Activated CD4-positive, alpha-beta T cell treated with anti-CD3 and anti-CD28 coated beads for 36 hours (primary cell): ENCODE measurements around the gene KLHDC7A. TPM values are rescaled to one million over a fixed set of nuclear protein-coding genes. Genes with fewer than 3 reads are reported as not detected.

Experiments used
- ATAC-seq: fragments of 200-7000 bp; cut with Tn5 transposase; one replicate; pipeline ENCODE4 v1.10.0; 2021; ENCODE audit warnings: mild to moderate bottlenecking, moderate library complexity
- CTCF ChIA-PET: fragments of 350-600 bp; sonication (Branson Sonifier 250); formaldehyde crosslinking; loops from one replicate; lab custom pipeline; 2021; ENCODE audit warnings: antibody characterized with exemption; lab: Charles Lee
- POLR2A ChIA-PET: fragments of 350-600 bp; sonication (Branson Sonifier 250); formaldehyde crosslinking; loops from one replicate; lab custom pipeline; 2021; ENCODE audit warnings: antibody characterized with exemption, inconsistent platforms; lab: Charles Lee
- DNase-seq: peaks from one replicate; pipeline ENCODE4 v3.0.0-alpha.2; 2020
- H3K27ac Mint-ChIP-seq: one replicate; pipeline ENCODE4 v1.8.0; 2021; ENCODE audit warnings: mixed read lengths
- H3K27me3 Mint-ChIP-seq: one replicate; pipeline ENCODE4 v1.8.0; 2021; ENCODE audit warnings: mixed read lengths
- H3K36me3 Mint-ChIP-seq: one replicate; pipeline ENCODE4 v1.8.0; 2021; ENCODE audit warnings: low read depth, mixed read lengths
- H3K4me1 Mint-ChIP-seq: one replicate; pipeline ENCODE4 v1.8.0; 2021; ENCODE audit warnings: mixed read lengths
- H3K4me3 Mint-ChIP-seq: one replicate; pipeline ENCODE4 v1.8.0; 2021; ENCODE audit warnings: mild to moderate bottlenecking, moderate library complexity, mixed read lengths
- H3K9me3 Mint-ChIP-seq: one replicate; pipeline ENCODE4 v1.8.0; 2021; ENCODE audit warnings: low read depth, mixed read lengths
- intact Hi-C, 2 experiments: fragments of 100-400 bp; cut with DNase I in 1 of 2; cut with micrococcal nuclease in 1 of 2; formaldehyde crosslinking; loops; one replicate each; pipeline versions ENCODE4 v1.14.2 to v1.15.1; 2022 to 2024; cut with DNase I, micrococcal nuclease
- total RNA-seq, 2 experiments: library from RNA; stranded (reverse); gene quantifications; one replicate each; pipeline ENCODE4 v1.2.3, GENCODE V29; 2021

Gene KLHDC7A
- total RNA-seq, 2 experiments from 2014 or later, result not detected

GRCh38 chr1:18494304-18494703 lies 13.6 kb downstream of the KLHDC7A start:
- Mint-ChIP-seq H3K9me3 (peaks cover 4% of the 10 kb centered on the region), H3K27me3 (peaks cover 22% of the 10 kb centered on the region), H3K27ac (no peak overlapping the region), H3K4me1 (no peaks in the 10 kb centered on the region), H3K36me3 (no peaks in the 10 kb centered on the region), H3K4me3 (no peak overlapping the region)
- DNase-seq (no peak), ATAC-seq (no peak)
- CTCF ChIA-PET, result no interaction called here
- POLR2A ChIA-PET, result no interaction called here
- intact Hi-C loops, result no loop called here

- Mint-ChIP-seq H3K4me1 (no peaks in the 10 kb centered on the region), H3K9me3 (no peaks in the 10 kb centered on the region), H3K27me3 (peaks cover 23% of the 10 kb centered on the region), H3K36me3 (no peaks in the 10 kb centered on the region), H3K4me3 (no peak overlapping the region), H3K27ac (no peak overlapping the region)
- ATAC-seq, result no peak
- ChIA-PET CTCF (no interaction called here), POLR2A (no interaction called here)
- intact Hi-C loops, result no loop called here
- no peak for DNase-seq
These were observed 14.9 kb downstream of the KLHDC7A start for GRCh38 chr1:18495635-18496034.

- no peaks in the 10 kb centered on the region for H3K36me3 Mint-ChIP-seq
- no peaks in the 10 kb centered on the region for H3K4me1 Mint-ChIP-seq
- H3K4me3 Mint-ChIP-seq, result no peak overlapping the region
- ChIA-PET POLR2A (no interaction called here), CTCF (no interaction called here)
- intact Hi-C loops, result no loop called here
- no peak overlapping the region for H3K27ac Mint-ChIP-seq
- H3K27me3 Mint-ChIP-seq, result peaks cover 21% of the 10 kb centered on the region
- no peaks in the 10 kb centered on the region for H3K9me3 Mint-ChIP-seq
- DNase-seq (no peak), ATAC-seq (no peak)
These were observed 15.3 kb downstream of the KLHDC7A start for GRCh38 chr1:18496056-18496455.

GRCh38 chr1:18496497-18497235 lies 15.9 kb downstream of the KLHDC7A start:
- H3K4me3 Mint-ChIP-seq, result no peak overlapping the region
- H3K9me3 Mint-ChIP-seq, result no peaks in the 10 kb centered on the region
- peaks cover 21% of the 10 kb centered on the region for H3K27me3 Mint-ChIP-seq
- no peaks in the 10 kb centered on the region for H3K4me1 Mint-ChIP-seq
- H3K27ac Mint-ChIP-seq, result no peak overlapping the region
- ChIA-PET CTCF (no interaction called here), POLR2A (no interaction called here)
- H3K36me3 Mint-ChIP-seq, result no peaks in the 10 kb centered on the region
- ATAC-seq, result no peak
- no peak for DNase-seq
- intact Hi-C loops, result no loop called here

GRCh38 chr1:18501833-18502232 lies 21.1 kb downstream of the KLHDC7A start:
- Mint-ChIP-seq H3K27ac (no peak overlapping the region), H3K36me3 (no peaks in the 10 kb centered on the region), H3K4me1 (no peaks in the 10 kb centered on the region), H3K9me3 (peaks cover 2% of the 10 kb centered on the region), H3K4me3 (no peak overlapping the region), H3K27me3 (peaks cover 22% of the 10 kb centered on the region)
- ChIA-PET POLR2A (no interaction called here), CTCF (no interaction called here)
- no peak for ATAC-seq
- intact Hi-C loops, result no loop called here
- DNase-seq, result no peak

- Mint-ChIP-seq H3K36me3 (no peaks in the 10 kb centered on the region), H3K27ac (no peak overlapping the region), H3K27me3 (peaks cover 19% of the 10 kb centered on the region), H3K4me1 (no peaks in the 10 kb centered on the region), H3K4me3 (no peak overlapping the region), H3K9me3 (peaks cover 10% of the 10 kb centered on the region)
- ATAC-seq (no peak), DNase-seq (no peak)
- ChIA-PET POLR2A (no interaction called here), CTCF (no interaction called here)
- intact Hi-C loops, result no loop called here
These were observed 23.9 kb downstream of the KLHDC7A start for GRCh38 chr1:18504609-18505008.

- H3K4me1 Mint-ChIP-seq, result no peaks in the 10 kb centered on the region
- H3K36me3 Mint-ChIP-seq, result no peaks in the 10 kb centered on the region
- DNase-seq, result no peak
- ChIA-PET POLR2A (no interaction called here), CTCF (no interaction called here)
- H3K4me3 Mint-ChIP-seq, result no peak overlapping the region
- intact Hi-C loops, result no loop called here
- no peak overlapping the region for H3K27ac Mint-ChIP-seq
- peaks cover 14% of the 10 kb centered on the region for H3K27me3 Mint-ChIP-seq
- no peak for ATAC-seq
- peaks cover 10% of the 10 kb centered on the region for H3K9me3 Mint-ChIP-seq
These were observed 24.9 kb downstream of the KLHDC7A start for GRCh38 chr1:18505666-18506065.

GRCh38 chr1:18508084-18508483 lies 27.4 kb downstream of the KLHDC7A start:
- peaks cover 18% of the 10 kb centered on the region for H3K27me3 Mint-ChIP-seq

GRCh38 chr1:18511149-18511873 lies 30.6 kb downstream of the KLHDC7A start:
- peaks cover 2% of the 10 kb centered on the region for H3K36me3 Mint-ChIP-seq
- POLR2A ChIA-PET, result no interaction called here
- H3K4me3 Mint-ChIP-seq, result no peak overlapping the region
- CTCF ChIA-PET, result no interaction called here
- no peak overlapping the region for H3K27ac Mint-ChIP-seq
- peaks cover 20% of the 10 kb centered on the region for H3K9me3 Mint-ChIP-seq
- peaks cover 14% of the 10 kb centered on the region for H3K27me3 Mint-ChIP-seq
- H3K4me1 Mint-ChIP-seq, result no peaks in the 10 kb centered on the region
- DNase-seq (no peak), ATAC-seq (no peak)
- intact Hi-C loops, result no loop called here

More at GRCh38 chr1:18508084-18508483, 27.4 kb downstream of the KLHDC7A start:
- no peak for DNase-seq
- no peak for ATAC-seq
- Mint-ChIP-seq H3K9me3 (peaks cover 10% of the 10 kb centered on the region), H3K36me3 (no peaks in the 10 kb centered on the region), H3K4me1 (no peaks in the 10 kb centered on the region), H3K4me3 (no peak overlapping the region), H3K27ac (no peak overlapping the region)
- POLR2A ChIA-PET, result no interaction called here
- intact Hi-C loops, result no loop called here
- CTCF ChIA-PET, result no interaction called here

- H3K9me3 Mint-ChIP-seq, result peaks cover 20% of the 10 kb centered on the region
- ChIA-PET CTCF (no interaction called here), POLR2A (no interaction called here)
- ATAC-seq (no peak), DNase-seq (no peak)
- no peak overlapping the region for H3K27ac Mint-ChIP-seq
- no peak overlapping the region for H3K4me3 Mint-ChIP-seq
- H3K27me3 Mint-ChIP-seq, result peaks cover 14% of the 10 kb centered on the region
- H3K4me1 Mint-ChIP-seq, result no peaks in the 10 kb centered on the region
- H3K36me3 Mint-ChIP-seq, result peaks cover 2% of the 10 kb centered on the region
- intact Hi-C loops, result no loop called here
These were observed 31.1 kb downstream of the KLHDC7A start for GRCh38 chr1:18511874-18512150.

GRCh38 chr1:18512883-18513282 lies 32.2 kb downstream of the KLHDC7A start:
- Mint-ChIP-seq H3K27me3 (peaks cover 14% of the 10 kb centered on the region), H3K36me3 (peaks cover 2% of the 10 kb centered on the region), H3K9me3 (peaks cover 23% of the 10 kb centered on the region), H3K4me3 (no peak overlapping the region), H3K4me1 (no peaks in the 10 kb centered on the region), H3K27ac (no peak overlapping the region)
- ATAC-seq (no peak), DNase-seq (no peak)
- POLR2A ChIA-PET, result no interaction called here
- CTCF ChIA-PET, result no interaction called here
- intact Hi-C loops, result no loop called here

- no peak overlapping the region for H3K27ac Mint-ChIP-seq
- H3K4me1 Mint-ChIP-seq, result no peaks in the 10 kb centered on the region
- ATAC-seq, result no peak
- CTCF ChIA-PET, result no interaction called here
- peaks cover 2% of the 10 kb centered on the region for H3K36me3 Mint-ChIP-seq
- H3K4me3 Mint-ChIP-seq, result no peak overlapping the region
- intact Hi-C loops, result no loop called here
- peaks cover 20% of the 10 kb centered on the region for H3K9me3 Mint-ChIP-seq
- no peak for DNase-seq
- H3K27me3 Mint-ChIP-seq, result peaks cover 17% of the 10 kb centered on the region
- POLR2A ChIA-PET, result no interaction called here
These were observed 33.3 kb downstream of the KLHDC7A start for GRCh38 chr1:18513995-18514394.
